Measurements from ENCODE around the gene RBM26.

GRCh38 chr13:79312340-79312855 is 93.7 kb downstream of the RBM26 start:
- TF ChIP-seq GATA2 (IDR thresholded peaks at IDR 0.05; ENCODE audit: low read depth, low read length) = no peak
- TF ChIP-seq GATA3 (IDR thresholded peaks at IDR 0.05; ENCODE audit: low read depth, low read length) = no peak
